H1 (cell line): ENCODE measurements around the gene ARMC9. TPM values are rescaled to one million over a fixed set of nuclear protein-coding genes. Genes with fewer than 3 reads are reported as not detected.

Experiments used
- CTCF ChIA-PET: fragments of 300-600 bp; sonication (Branson Sonifier 250); formaldehyde crosslinking; loops from one replicate; lab custom pipeline; 2021; ENCODE audit not compliant: partially characterized antibody; lab: Charles Lee
- POLR2A ChIA-PET: fragments of 300-600 bp; sonication (Branson Sonifier 250); formaldehyde crosslinking; loops from one replicate; lab custom pipeline; 2021; ENCODE audit warnings: inconsistent platforms; ENCODE audit not compliant: partially characterized antibody; lab: Charles Lee
- DNase-seq, 2 experiments: peaks; one replicate each; pipeline versions ENCODE4 v3.0.0 to v3.0.0-alpha.2; 2010 to 2022; ENCODE audit warnings: low spot score in 2 of 2, low read depth in 1 of 2, mixed read lengths in 1 of 2
- FAIRE-seq: peaks from 2 replicates; lab custom pipeline; 2011; peaks lifted over from hg19 to GRCh38; lab: Jason Lieb, UNC
- H2AFZ ChIP-seq: 2 replicates; pipeline ENCODE4 v1.8.1; 2012; ENCODE audit warnings: low read length, inconsistent platforms
- H2AK5ac ChIP-seq: 2 replicates; pipeline ENCODE4 v1.6.1; 2013; ENCODE audit warnings: low read depth, low read length
- H2BK120ac ChIP-seq: replicated peaks from 2 replicates; pipeline ENCODE3; 2013; ENCODE audit warnings: low read depth, low read length, inconsistent platforms
- H2BK12ac ChIP-seq: 2 replicates; pipeline ENCODE4 v1.6.1; 2013; ENCODE audit warnings: low read depth, low read length
- H2BK15ac ChIP-seq: 2 replicates; pipeline ENCODE4 v1.6.1; 2013; ENCODE audit warnings: low read length
- H2BK20ac ChIP-seq: 2 replicates; pipeline ENCODE4 v1.6.1; 2013; ENCODE audit warnings: low read length
- H2BK5ac ChIP-seq: 2 replicates; pipeline ENCODE4 v1.6.1; 2013; ENCODE audit warnings: low read depth, low read length
- H3K14ac ChIP-seq: 2 replicates; pipeline ENCODE4 v1.6.1; 2013; ENCODE audit warnings: inconsistent platforms; ENCODE audit not compliant: insufficient read length
- H3K18ac ChIP-seq: 2 replicates; pipeline ENCODE4 v1.6.1; 2013; ENCODE audit warnings: low read length; ENCODE audit errors: extremely low read depth
- H3K23ac ChIP-seq: 2 replicates; pipeline ENCODE4 v1.6.1; 2013; ENCODE audit warnings: inconsistent platforms; ENCODE audit not compliant: insufficient read length
- H3K23me2 ChIP-seq: 2 replicates; pipeline ENCODE4 v1.6.1; 2013; ENCODE audit warnings: low read depth, low read length
- H3K27ac ChIP-seq: 2 replicates; pipeline ENCODE4 v1.6.1; 2011; ENCODE audit warnings: low read depth, low read length, inconsistent platforms
- H3K27me3 ChIP-seq, 4 experiments: replicated peaks in 1 of 4; 1 replicate in 1 of 4; 2 replicates in 3 of 4; pipeline versions ENCODE4 v1.6.1 to v1.8.1; 2011 to 2013; ENCODE audit warnings: low read length in 3 of 4, mild to moderate bottlenecking in 3 of 4, inconsistent platforms in 2 of 4, mixed read lengths in 2 of 4, moderate library complexity in 1 of 4; ENCODE audit not compliant: control insufficient read depth in 3 of 4, insufficient read depth in 3 of 4; ENCODE audit errors: extremely low read depth in 1 of 4
- H3K36me3 ChIP-seq, 4 experiments: 2 replicates each; pipeline versions ENCODE4 v1.6.1 to v1.8.1; 2011 to 2013; ENCODE audit warnings: mild to moderate bottlenecking in 4 of 4, low read length in 3 of 4, moderate library complexity in 2 of 4, control low read depth in 1 of 4, inconsistent platforms in 1 of 4; ENCODE audit not compliant: insufficient read depth in 4 of 4, control insufficient read depth in 2 of 4
- H3K4ac ChIP-seq: replicated peaks from 2 replicates; pipeline ENCODE3; 2013; ENCODE audit warnings: low read length, low read depth, mixed read lengths, inconsistent platforms; ENCODE audit not compliant: insufficient read length
- H3K4me1 ChIP-seq, 4 experiments: replicated peaks in 1 of 4; 1 replicate in 1 of 4; 2 replicates in 3 of 4; pipeline versions ENCODE4 v1.6.1 to v1.8.1; 2011 to 2013; ENCODE audit warnings: low read length in 3 of 4, inconsistent platforms in 2 of 4, mixed read lengths in 1 of 4; ENCODE audit not compliant: insufficient read depth in 4 of 4, control insufficient read depth in 3 of 4
- H3K4me2 ChIP-seq, 2 experiments: 2 replicates each; pipeline versions ENCODE4 v1.6.1 to v1.8.1; 2011 to 2013; ENCODE audit warnings: low read depth in 2 of 2, low read length in 2 of 2, control low read depth in 1 of 2, inconsistent platforms in 1 of 2, mild to moderate bottlenecking in 1 of 2; ENCODE audit not compliant: insufficient read depth in 1 of 2
- H3K4me3 ChIP-seq, 4 experiments: fragments of 200-600, 300-600 bp in 1 of 4; sonication (generic), shearing (Covaris generic), sonication (Bioruptor Twin) in 1 of 4; 2 replicates each; pipeline versions ENCODE4 v1.5.1 to v1.8.1; 2011 to 2016; ENCODE audit warnings: low read length in 4 of 4, low read depth in 3 of 4, control low read depth in 2 of 4, inconsistent platforms in 2 of 4, mild to moderate bottlenecking in 2 of 4, mixed read lengths in 1 of 4, moderate library complexity in 1 of 4; ENCODE audit not compliant: insufficient read depth in 2 of 4; ENCODE audit errors: extremely low read depth in 1 of 4
- H3K56ac ChIP-seq: replicated peaks from 2 replicates; pipeline ENCODE3; 2013; ENCODE audit warnings: low read depth, mild to moderate bottlenecking, mixed read lengths, low read length, inconsistent platforms; ENCODE audit not compliant: insufficient read length
- H3K79me1 ChIP-seq: 2 replicates; pipeline ENCODE4 v1.6.1; 2013; ENCODE audit warnings: low read depth, low read length, control low read depth
- H3K79me2 ChIP-seq, 2 experiments: 2 replicates each; pipeline versions ENCODE4 v1.6.1 to v1.8.1; 2012 to 2013; ENCODE audit warnings: low read length in 2 of 2, mild to moderate bottlenecking in 2 of 2, inconsistent platforms in 1 of 2; ENCODE audit not compliant: insufficient read depth in 2 of 2, control insufficient read depth in 1 of 2
- H3K9ac ChIP-seq, 4 experiments: replicated peaks in 1 of 4; 1 replicate in 1 of 4; 2 replicates in 3 of 4; pipeline versions ENCODE4 v1.6.1 to v1.8.1; 2011 to 2013; ENCODE audit warnings: low read depth in 3 of 4, low read length in 3 of 4, control low read depth in 2 of 4, mild to moderate bottlenecking in 2 of 4, moderate library complexity in 2 of 4, inconsistent platforms in 1 of 4; ENCODE audit errors: extremely low read depth in 1 of 4
- H3K9me3 ChIP-seq, 2 experiments: 2 replicates each; pipeline versions ENCODE4 v1.6.1 to v1.8.1; 2012 to 2013; ENCODE audit warnings: mild to moderate bottlenecking in 2 of 2, moderate library complexity in 2 of 2, control low read depth in 1 of 2, inconsistent platforms in 1 of 2, low read depth in 1 of 2, low read length in 1 of 2, mixed read lengths in 1 of 2; ENCODE audit not compliant: insufficient read depth in 2 of 2
- H4K20me1 ChIP-seq, 2 experiments: replicated peaks in 1 of 2; 2 replicates each; pipeline versions ENCODE3 to v1.8.1; 2011 to 2013; ENCODE audit warnings: inconsistent platforms in 2 of 2, low read length in 2 of 2, mild to moderate bottlenecking in 1 of 2; ENCODE audit not compliant: insufficient read depth in 2 of 2, control insufficient read depth in 1 of 2
- H4K5ac ChIP-seq: 2 replicates; pipeline ENCODE4 v1.6.1; 2013; ENCODE audit warnings: low read length, low read depth, mixed read lengths, inconsistent platforms; ENCODE audit not compliant: insufficient read length
- H4K8ac ChIP-seq: 2 replicates; pipeline ENCODE4 v1.8.0; 2013; ENCODE audit warnings: mild to moderate bottlenecking, moderate library complexity, low read length, inconsistent platforms; ENCODE audit not compliant: insufficient read depth; ENCODE audit errors: extremely low read depth
- H4K91ac ChIP-seq: replicated peaks from 2 replicates; pipeline ENCODE3; 2013; ENCODE audit warnings: low read length, mixed read lengths, inconsistent platforms; ENCODE audit not compliant: insufficient read length
- CHD1 ChIP-seq: IDR thresholded peaks from 2 replicates; pipeline ENCODE4 v1.6.1; 2012; ENCODE audit warnings: low read depth, low read length, improper control_type of control experiment
- CHD2 ChIP-seq: IDR thresholded peaks from 2 replicates; pipeline ENCODE4 v1.6.1; 2012; ENCODE audit warnings: low read length, improper control_type of control experiment
- FOSL1 ChIP-seq: IDR thresholded peaks from 2 replicates; pipeline ENCODE4 v1.6.1; 2011; ENCODE audit warnings: mild to moderate bottlenecking, low read depth, low read length, moderate library complexity; ENCODE audit not compliant: insufficient read depth
- PHF8 ChIP-seq: fragments of 200-600 bp; sonication (generic); conservative IDR thresholded peaks from 2 replicates; pipeline ENCODE4 v1.7.1; 2012; ENCODE audit warnings: low read depth, mild to moderate bottlenecking, inconsistent platforms, low read length, moderate library complexity
- POLR2AphosphoS5 ChIP-seq: IDR thresholded peaks from 2 replicates; pipeline ENCODE4 v1.6.1; 2011; ENCODE audit warnings: low read depth, low read length
- RAD21 ChIP-seq, 2 experiments: IDR thresholded peaks in 1 of 2; conservative IDR thresholded peaks in 1 of 2; 2 replicates each; pipeline ENCODE4 v1.6.1; 2011; ENCODE audit warnings: low read depth in 2 of 2, low read length in 2 of 2, improper control_type of control experiment in 1 of 2, inconsistent platforms in 1 of 2, mild to moderate bottlenecking in 1 of 2, moderate library complexity in 1 of 2
- SP4 ChIP-seq: IDR thresholded peaks from 2 replicates; pipeline ENCODE4 v1.6.1; 2012; ENCODE audit warnings: low read length, inconsistent platforms
- SRF ChIP-seq: IDR thresholded peaks from 2 replicates; pipeline ENCODE4 v1.6.1; 2011; ENCODE audit warnings: mild to moderate bottlenecking, low read depth, low read length, moderate library complexity
- TAF1 ChIP-seq: IDR thresholded peaks from 2 replicates; pipeline ENCODE4 v1.6.1; 2011; ENCODE audit warnings: mild to moderate bottlenecking, low read depth, low read length
- WGBS, 2 experiments: shearing (Covaris generic) in 1 of 2; methylation state at CpG; one replicate each; pipeline versions ENCODE4 v1.1.6 to v1.1.7; 2013 to 2015; ENCODE audit warnings: low lambda C conversion rate in 2 of 2, mixed read lengths in 2 of 2, inconsistent platforms in 1 of 2, low coverage in 1 of 2, missing lambda C conversion rate in 1 of 2; ENCODE audit not compliant: insufficient replicate concordance in 2 of 2, insufficient coverage in 1 of 2, insufficient read length in 1 of 2; ENCODE audit errors: extremely low coverage in 1 of 2, missing lambda C conversion rate in 1 of 2; 5-methylcytosine and 5-hydroxymethylcytosine counted together
- polyA plus RNA-seq, 7 experiments: library from polyadenylated mRNA; depleted of rRNA in 3 of 7; stranded (reverse) in 5 of 7; unstranded in 2 of 7; fragments of >200 nt in 5 of 7; fragments of 200-250 nt in 2 of 7; gene quantifications; 1 replicate in 5 of 7; 2 replicates in 1 of 7; 4 replicates in 1 of 7; pipeline versions ENCODE4 v1.2.1 to v1.2.3, GENCODE V29; 2011 to 2013; ENCODE audit warnings: missing spikeins in 2 of 7, mixed read lengths in 2 of 7
- total RNA-seq: library from RNA; stranded (reverse); fragmentation: NEBNext Ultra II Directional; extraction: Animal tissue kit (Norgen Biotek cat#: 25700); gene quantifications from 2 replicates; pipeline ENCODE4 v1.2.1, GENCODE V29; 2021
- TF ChIP-seq, protein P1 (sequence below): IDR thresholded peaks from 2 replicates; pipeline ENCODE4 v1.6.1; 2012; ENCODE audit warnings: low read length, inconsistent platforms

Gene ARMC9
- total and polyA plus RNA-seq, 2 of the 8 experiments (the other 6 are each of a cell fraction or from before 2014, with no cell fraction given): 23.2 to 36.1 TPM

GRCh38 chr2:231331533-231331932 is 133.1 kb downstream of the ARMC9 start:
- no peak overlapping the region for H2AK5ac ChIP-seq
- no peak overlapping the region for H3K4ac ChIP-seq
- no peak overlapping the region for H2BK120ac ChIP-seq
- H3K36me3 ChIP-seq: peaks cover 0 to 4% (median 3%) of the 10 kb centered on the region in 4 experiments; a peak in 2 of 8 replicates
- no peak for FAIRE-seq
- ChIA-PET CTCF (interaction anchor here (0.8 to 3.2 kb wide), 7 partner anchors 16 to 79 kb away, joined by 3 to 11 read pairs (median 3); no protein-coding TSS in a partner anchor), POLR2A (no interaction called here)
- H3K27me3 ChIP-seq: no peaks in the 10 kb centered on the region
- no peak overlapping the region for H4K91ac ChIP-seq
- H4K8ac ChIP-seq: no peak overlapping the region
- H3K4me3 ChIP-seq: no peak overlapping the region
- H3K9ac ChIP-seq: no peak overlapping the region
- H4K5ac ChIP-seq: no peak overlapping the region
- no peak overlapping the region for H3K23ac ChIP-seq
- no peak overlapping the region for H3K14ac ChIP-seq
- no peak overlapping the region for H2AFZ ChIP-seq
- H3K23me2 ChIP-seq: no peaks in the 10 kb centered on the region
- no peaks in the 10 kb centered on the region for H3K9me3 ChIP-seq
- no peak overlapping the region for H2BK20ac ChIP-seq
- no peaks in the 10 kb centered on the region for H4K20me1 ChIP-seq
- no peak overlapping the region for H3K27ac ChIP-seq
- H3K56ac ChIP-seq: no peak overlapping the region
- H3K18ac ChIP-seq: no peak overlapping the region
- no peak for DNase-seq
- H2BK15ac ChIP-seq: no peak overlapping the region
- no peak overlapping the region for H2BK5ac ChIP-seq
- peaks cover 0 to under 1% (median 0%) of the 10 kb centered on the region in 4 experiments; a peak in 1 of 7 replicates for H3K4me1 ChIP-seq
- no peaks in the 10 kb centered on the region for H3K79me2 ChIP-seq
- H2BK12ac ChIP-seq: no peak overlapping the region
- WGBS, 2 experiments: 81% methylated on average over 7 of the region's 7 CpGs; no CpG with 5 or more reads in 1 of the 2 experiments
- H3K79me1 ChIP-seq: no peaks in the 10 kb centered on the region
- H3K4me2 ChIP-seq: no peak overlapping the region
- no peak for TF ChIP-seq SP4
- TF ChIP-seq PHF8: no peak
- no peak for TF ChIP-seq SRF
- TF ChIP-seq RAD21 (IDR thresholded peaks at IDR 0.05 in 1 of 2, conservative IDR thresholded peaks at IDR 0.05 in 1 of 2; ENCODE audit: low read depth in 2 of 2, low read length in 2 of 2): no peak
- no peak for TF ChIP-seq POLR2AphosphoS5
- TF ChIP-seq CHD2: no peak
- no peak for TF ChIP-seq TAF1
- TF ChIP-seq, protein P1, sequence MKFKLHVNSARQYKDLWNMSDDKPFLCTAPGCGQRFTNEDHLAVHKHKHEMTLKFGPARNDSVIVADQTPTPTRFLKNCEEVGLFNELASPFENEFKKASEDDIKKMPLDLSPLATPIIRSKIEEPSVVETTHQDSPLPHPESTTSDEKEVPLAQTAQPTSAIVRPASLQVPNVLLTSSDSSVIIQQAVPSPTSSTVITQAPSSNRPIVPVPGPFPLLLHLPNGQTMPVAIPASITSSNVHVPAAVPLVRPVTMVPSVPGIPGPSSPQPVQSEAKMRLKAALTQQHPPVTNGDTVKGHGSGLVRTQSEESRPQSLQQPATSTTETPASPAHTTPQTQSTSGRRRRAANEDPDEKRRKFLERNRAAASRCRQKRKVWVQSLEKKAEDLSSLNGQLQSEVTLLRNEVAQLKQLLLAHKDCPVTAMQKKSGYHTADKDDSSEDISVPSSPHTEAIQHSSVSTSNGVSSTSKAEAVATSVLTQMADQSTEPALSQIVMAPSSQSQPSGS: no peak
- TF ChIP-seq CHD1: no peak
- no peak for TF ChIP-seq FOSL1
